Amygdala (tissue), 56 donors: Measurements from ENCODE around the gene BBS9.

Source experiments
- DNase-seq, 56 donors: peaks; one replicate each; lab custom pipeline; 2025; lab: John Stamatoyannopoulos, UW

BBS9 gene

GRCh38 chr7:33632322-33632721 lies 503.0 kb downstream of the BBS9 start:
- no peak for DNase-seq

- no peak for DNase-seq
Measured at GRCh38 chr7:33632840-33633525, 503.6 kb downstream of the BBS9 start.

- no peak for DNase-seq
Measured at GRCh38 chr7:33634606-33635005, 505.2 kb downstream of the BBS9 start.

- DNase-seq: no peak
Measured at GRCh38 chr7:33636359-33636758, 507.0 kb downstream of the BBS9 start.

GRCh38 chr7:33639552-33640197 lies 510.3 kb downstream of the BBS9 start:
- no peak for DNase-seq

- DNase-seq: no peak
Measured at GRCh38 chr7:33640741-33641140, 511.4 kb downstream of the BBS9 start.

- no peak for DNase-seq
Measured at GRCh38 chr7:33642312-33642711, 512.9 kb downstream of the BBS9 start.

GRCh38 chr7:33643530-33643929 lies 514.2 kb downstream of the BBS9 start:
- DNase-seq: no peak

- DNase-seq: no peak
Measured at GRCh38 chr7:33644489-33644888, 515.1 kb downstream of the BBS9 start.

GRCh38 chr7:33645104-33645503 lies 515.7 kb downstream of the BBS9 start:
- DNase-seq: no peak

GRCh38 chr7:33646166-33646565 lies 516.8 kb downstream of the BBS9 start:
- DNase-seq: no peak

- DNase-seq: no peak
Measured at GRCh38 chr7:33646891-33647391, 517.6 kb downstream of the BBS9 start.

GRCh38 chr7:33649476-33650441 lies 520.4 kb downstream of the BBS9 start:
- DNase-seq: no peak

- no peak for DNase-seq
Measured at GRCh38 chr7:33650828-33651227, 521.5 kb downstream of the BBS9 start.

GRCh38 chr7:33651998-33652515 lies 522.7 kb downstream of the BBS9 start:
- no peak for DNase-seq

- no peak for DNase-seq
Measured at GRCh38 chr7:33654676-33655075, 525.3 kb downstream of the BBS9 start.
